GM21367 (cell line): ENCODE data around the gene NOS1AP.
"Not testable (repeated sequence)": the region's sequence is repeated elsewhere in the genome, so short reads cannot be mapped to it uniquely, and the experiment has no call there.

Experiments
- ATAC-seq: cut with Tn5 transposase; IDR thresholded peaks from one replicate; pipeline ENCODE4 v1.9.1; 2021; ENCODE audit not compliant: unreplicated experiment

The NOS1AP gene

GRCh38 chr1:162069334-162070093 lies at the start of gene NOS1AP:
Gene NOS1AP (plus strand): TSS chr1:162069691. CDS start chr1:162070178, 487 bp downstream.
- ATAC-seq = peak; percentile 97

GRCh38 chr1:162020150-162020549 lies 49.3 kb upstream of the NOS1AP start:
- no peak for ATAC-seq

GRCh38 chr1:162021124-162021523 lies 48.4 kb upstream of the NOS1AP start:
- no peak for ATAC-seq

- no peak for ATAC-seq
Measured at GRCh38 chr1:162022626-162023025, 46.9 kb upstream of the NOS1AP start.

GRCh38 chr1:162023181-162023546 lies 46.3 kb upstream of the NOS1AP start:
- no peak for ATAC-seq

GRCh38 chr1:162023547-162024501 lies 45.7 kb upstream of the NOS1AP start, which contains the start of gene OLFML2B:
Gene OLFML2B (minus strand): TSS chr1:162023869. CDS start chr1:162023430, 439 bp downstream.
- ATAC-seq = peak; percentile 64

GRCh38 chr1:162025541-162025940 lies 44.0 kb upstream of the NOS1AP start:
- ATAC-seq = no peak

- no peak for ATAC-seq
Measured at GRCh38 chr1:162026881-162027280, 42.6 kb upstream of the NOS1AP start.

- ATAC-seq = peak; percentile 55
Measured at GRCh38 chr1:162028726-162029125, 40.8 kb upstream of the NOS1AP start.

- no peak for ATAC-seq
Measured at GRCh38 chr1:162029157-162029556, 40.3 kb upstream of the NOS1AP start.

- ATAC-seq = no peak
Measured at GRCh38 chr1:162030759-162031280, 38.7 kb upstream of the NOS1AP start.

GRCh38 chr1:162033428-162033827 lies 36.1 kb upstream of the NOS1AP start:
- no peak for ATAC-seq

- ATAC-seq = no peak
Measured at GRCh38 chr1:162035241-162035640, 34.2 kb upstream of the NOS1AP start.

GRCh38 chr1:162036163-162036562 lies 33.3 kb upstream of the NOS1AP start:
- ATAC-seq = no peak

GRCh38 chr1:162038624-162039023 lies 30.9 kb upstream of the NOS1AP start:
- no peak for ATAC-seq

GRCh38 chr1:162040001-162040400 lies 29.5 kb upstream of the NOS1AP start:
- ATAC-seq = no peak

- ATAC-seq = no peak
Measured at GRCh38 chr1:162040657-162041056, 28.8 kb upstream of the NOS1AP start.

- ATAC-seq = no peak
Measured at GRCh38 chr1:162042361-162042760, 27.1 kb upstream of the NOS1AP start.

- ATAC-seq = no peak
Measured at GRCh38 chr1:162046921-162047320, 22.6 kb upstream of the NOS1AP start.

- not testable (repeated sequence) for ATAC-seq
Measured at GRCh38 chr1:162053949-162054348, 15.5 kb upstream of the NOS1AP start.

- no peak for ATAC-seq
Measured at GRCh38 chr1:162055062-162055461, 14.4 kb upstream of the NOS1AP start.

- ATAC-seq = peak; percentile 71
Measured at GRCh38 chr1:162056043-162056442, 13.4 kb upstream of the NOS1AP start.
